Pancreas (tissue), 10 donors: ENCODE data around the gene NR6A1. TPM values are rescaled to one million over a fixed set of nuclear protein-coding genes. Genes with fewer than 3 reads are reported as not detected.

ENCODE experiments used
- ATAC-seq, 4 donors: fragments of 200-7000 bp; cut with Tn5 transposase; one replicate each; pipeline versions ENCODE4 v1.8.0 to v1.9.1; 2020; ENCODE audit warnings: mild to moderate bottlenecking in 4 of 4, moderate library complexity in 4 of 4
- DNase-seq, 6 donors: peaks; one replicate each; pipeline ENCODE4 v3.0.0-alpha.2; 2020
- FAIRE-seq: peaks from 2 replicates; lab custom pipeline; 2012; peaks lifted over from hg19 to GRCh38; lab: Jason Lieb, UNC
- H3K27ac ChIP-seq, 4 donors: fragments of 200-600 bp; sonication (generic); 1 replicate in 3 of 4; 2 replicates in 1 of 4; pipeline versions ENCODE4 v1.5.0 to v1.8.0; 2020
- H3K27me3 ChIP-seq, 4 donors: fragments of 200-600 bp; one replicate each; pipeline ENCODE4 v1.8.0; 2021
- H3K36me3 ChIP-seq, 3 donors: fragments of 200-600 bp; sonication (generic) in 1 of 3; one replicate each; pipeline versions ENCODE4 v1.5.0 to v1.8.0; 2020 to 2021
- H3K4me1 ChIP-seq, 3 donors: fragments of 200-600 bp; one replicate each; pipeline ENCODE4 v1.8.0; 2021
- H3K4me3 ChIP-seq, 4 donors: fragments of 200-600 bp; sonication (generic) in 2 of 4; one replicate each; pipeline versions ENCODE4 v1.5.0 to v1.8.0; 2020 to 2021
- H3K9me3 ChIP-seq, 4 donors: fragments of 200-600 bp; one replicate each; pipeline ENCODE4 v1.8.0; 2021
- CTCF ChIP-seq, 4 donors: fragments of 200-600 bp; sonication (generic) in 3 of 4; IDR thresholded peaks; one replicate each; pipeline versions ENCODE4 v1.5.0 to v1.8.0; 2021; ENCODE audit warnings: antibody characterized with exemption in 4 of 4
- WGBS, 2 donors: extraction: QIAGEN DNeasy Blood & Tissue Kit; methylation state at CpG; one replicate each; pipeline ENCODE4 v1.1.7; 2013; 5-methylcytosine and 5-hydroxymethylcytosine counted together
- intact Hi-C, 3 donors: fragments of 100-400 bp; cut with DNase I; formaldehyde crosslinking; loops; one replicate each; pipeline versions ENCODE4 v1.11.1 to v1.14.2; 2022
- polyA plus RNA-seq, 2 donors: library from polyadenylated mRNA; stranded (reverse); fragments of 200-250 nt; gene quantifications; one replicate each; pipeline ENCODE4 v1.2.3, GENCODE V29; 2013
- total RNA-seq, 6 donors: library from RNA; stranded (reverse); fragmentation: NEBNext Ultra II Directional in 4 of 6; extraction: Animal tissue kit (Norgen Biotek cat#: 25700) in 4 of 6; gene quantifications; one replicate each; pipeline versions ENCODE4 v1.2.1 to v1.2.4, GENCODE V29; 2021 to 2023
- donor health status: healthy with polysubstance abuse.
- donor health status: DM: no; HTN: no; CAD: no; lungs with moderate emphysema.
- donor health status: DM: no; HTN: no; CAD: no.
- donor health status: control.
- donor health status: control.
- donor health status: Bipolar disorder and iron deficiency.
- donor health status: DM: yes; HTN: yes; CAD: no.
- donor health status: DM: no; HTN: no; CAD: no.
- donor health status: DM: no; HTN: no; CAD: no.
- donor health status: DM: yes; HTN: yes; CAD: no.

The NR6A1 gene
- total and polyA plus RNA-seq, 8 donors, result 2.1 to 3.9 (median 2.6) TPM

- Histone ChIP-seq H3K4me3 (no peak overlapping the region), H3K27ac (no peak overlapping the region), H3K36me3 (no peaks in the 10 kb centered on the region), H3K9me3 (no peaks in the 10 kb centered on the region), H3K27me3 (no peaks in the 10 kb centered on the region), H3K4me1 (no peaks in the 10 kb centered on the region)
- FAIRE-seq (no peak), DNase-seq (no peak), ATAC-seq (no peak)
- intact Hi-C loops, result no loop called here
- TF ChIP-seq CTCF (IDR thresholded peaks at IDR 0.05), result no peak
Observed at GRCh38 chr9:124639637-124640036, 131.5 kb downstream of the NR6A1 start.

- Histone ChIP-seq H3K4me1 (no peaks in the 10 kb centered on the region), H3K4me3 (no peak overlapping the region), H3K9me3 (no peaks in the 10 kb centered on the region), H3K27ac (no peak overlapping the region), H3K27me3 (no peaks in the 10 kb centered on the region), H3K36me3 (no peaks in the 10 kb centered on the region)
- intact Hi-C loops, result no loop called here
- no peak for TF ChIP-seq CTCF (IDR thresholded peaks at IDR 0.05)
- FAIRE-seq (no peak), DNase-seq (no peak), ATAC-seq (no peak)
- WGBS, 2 donors, result 90 to 93% methylated on average over 5 of the region's 5 CpGs
Observed at GRCh38 chr9:124635285-124635684, 135.8 kb downstream of the NR6A1 start.

DNA sequence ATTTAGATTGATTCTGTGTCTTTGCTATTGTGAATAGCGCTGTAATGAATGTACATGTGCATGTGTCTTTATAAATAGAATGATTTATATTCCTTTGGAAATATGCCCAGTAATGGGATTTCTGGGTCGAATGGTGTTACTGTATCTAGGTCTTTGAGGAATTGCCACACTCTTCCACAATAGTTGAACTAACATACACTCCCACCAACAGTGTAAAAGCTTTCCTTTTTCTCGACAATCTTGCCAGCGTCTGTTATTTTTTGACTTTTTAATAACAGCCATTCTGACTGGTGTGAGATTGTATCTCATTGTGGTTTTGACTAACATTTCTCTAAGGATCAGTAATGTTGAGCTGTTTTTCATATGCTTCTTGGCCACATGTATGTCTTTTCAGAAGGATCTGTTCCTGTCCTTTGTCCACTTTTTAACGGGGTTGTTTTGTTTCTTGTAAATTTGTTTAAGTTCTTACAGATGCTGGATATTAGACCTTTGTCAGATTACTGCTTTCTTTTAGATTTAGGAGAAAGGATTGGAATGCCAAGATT lies 139.0 kb downstream of the NR6A1 start:
- no peaks in the 10 kb centered on the region for H3K9me3 ChIP-seq
- DNase-seq (no peak), ATAC-seq (no peak), FAIRE-seq (no peak)
- intact Hi-C loops, result no loop called here
- no peaks in the 10 kb centered on the region for H3K36me3 ChIP-seq
- 59 to 62% methylated on average over 5 of the region's 5 CpGs for WGBS, 2 donors
- no peak for TF ChIP-seq CTCF (IDR thresholded peaks at IDR 0.05)
- H3K27me3 ChIP-seq, result no peaks in the 10 kb centered on the region
- no peaks in the 10 kb centered on the region for H3K4me1 ChIP-seq
- no peak overlapping the region for H3K27ac ChIP-seq
- H3K4me3 ChIP-seq, result no peak overlapping the region

GRCh38 chr9:124631326-124631725 lies 139.8 kb downstream of the NR6A1 start:
- H3K36me3 ChIP-seq, result no peaks in the 10 kb centered on the region
- no peak overlapping the region for H3K4me3 ChIP-seq
- no peak overlapping the region for H3K27ac ChIP-seq
- DNase-seq (no peak), FAIRE-seq (no peak), ATAC-seq (no peak)
- no peaks in the 10 kb centered on the region for H3K4me1 ChIP-seq
- H3K9me3 ChIP-seq, result no peaks in the 10 kb centered on the region
- H3K27me3 ChIP-seq, result no peaks in the 10 kb centered on the region
- intact Hi-C loops, result no loop called here
- TF ChIP-seq CTCF (IDR thresholded peaks at IDR 0.05), result no peak

DNA sequence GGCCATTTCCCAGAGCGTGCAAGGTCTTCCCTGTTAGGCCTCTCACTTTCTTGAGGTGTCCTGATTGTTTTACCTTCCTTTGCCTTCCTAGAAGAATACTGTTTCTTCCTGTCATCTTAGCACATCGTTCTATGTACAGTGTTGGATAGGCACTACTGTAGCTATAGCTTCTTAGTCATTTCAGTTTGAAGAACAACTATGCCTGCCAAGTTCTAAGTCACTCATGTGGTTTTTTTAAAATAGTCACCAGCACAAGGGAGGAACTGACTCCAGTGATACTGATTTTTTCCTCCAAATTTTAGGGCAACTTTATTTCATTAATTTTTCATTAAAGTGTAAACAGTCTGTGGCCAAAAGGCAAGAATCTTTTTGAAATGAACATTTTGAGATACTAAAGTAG lies 141.5 kb downstream of the NR6A1 start:
- TF ChIP-seq CTCF (IDR thresholded peaks at IDR 0.05), result no peak
- Histone ChIP-seq H3K27me3 (no peaks in the 10 kb centered on the region), H3K4me1 (no peaks in the 10 kb centered on the region), H3K27ac (no peak overlapping the region), H3K4me3 (no peak overlapping the region), H3K9me3 (no peaks in the 10 kb centered on the region), H3K36me3 (no peaks in the 10 kb centered on the region)
- intact Hi-C loops, result no loop called here
- DNase-seq (no peak), ATAC-seq (no peak), FAIRE-seq (no peak)
- WGBS, 2 donors, result 87% methylated on average over 2 of the region's 2 CpGs
